ENCODE results near the gene TBC1D7. TPM values are rescaled to one million over a fixed set of nuclear protein-coding genes. Genes with fewer than 3 reads are reported as not detected.

Gene TBC1D7
- total RNA-seq, 1 donor from 2014 or later, result 36.0 TPM

- ATAC-seq (ENCODE audit: poor library complexity) (no peak), DNase-seq (no peak)
- intact Hi-C loops (cut with DNase I), result no loop called here
Measured at GRCh38 chr6:13283331-13283730, 45.0 kb downstream of the TBC1D7 start.

GRCh38 chr6:13282393-13283069 is 45.8 kb downstream of the TBC1D7 start:
- ATAC-seq (ENCODE audit: poor library complexity) (no peak), DNase-seq (no peak)
- intact Hi-C loops (cut with DNase I), result no loop called here

- ATAC-seq (ENCODE audit: poor library complexity) (no peak), DNase-seq (no peak)
- intact Hi-C loops (cut with DNase I), result no loop called here
Measured at GRCh38 chr6:13281686-13282085, 46.7 kb downstream of the TBC1D7 start.

GRCh38 chr6:13280254-13280653 is 48.1 kb downstream of the TBC1D7 start:
- ATAC-seq (ENCODE audit: poor library complexity) (no peak), DNase-seq (no peak)
- intact Hi-C loops (cut with DNase I), result no loop called here

GRCh38 chr6:13278991-13279390 is 49.3 kb downstream of the TBC1D7 start:
- ATAC-seq (ENCODE audit: poor library complexity) (peak; percentile 23), DNase-seq (no peak)
- intact Hi-C loops (cut with DNase I), result no loop called here

- intact Hi-C loops (cut with DNase I), result no loop called here
- ATAC-seq (ENCODE audit: poor library complexity), result peak; percentile 49
- DNase-seq, result no peak
Measured at GRCh38 chr6:13278164-13278563, 50.2 kb downstream of the TBC1D7 start.

GRCh38 chr6:13277231-13277630 is 51.1 kb downstream of the TBC1D7 start:
- intact Hi-C loops (cut with DNase I), result no loop called here
- ATAC-seq (ENCODE audit: poor library complexity) (no peak), DNase-seq (no peak)

GRCh38 chr6:13275435-13275989 is 52.8 kb downstream of the TBC1D7 start:
- no peak for ATAC-seq (ENCODE audit: poor library complexity)
- intact Hi-C loops (cut with DNase I), result no loop called here
- DNase-seq, result no peak

GRCh38 chr6:13274707-13275434 is 53.5 kb downstream of the TBC1D7 start:
- no peak for DNase-seq
- ATAC-seq (ENCODE audit: poor library complexity), result no peak
- intact Hi-C loops (cut with DNase I), result no loop called here

- intact Hi-C loops (cut with DNase I), result no loop called here
- ATAC-seq (ENCODE audit: poor library complexity) (no peak), DNase-seq (peak; percentile 54)
Measured at GRCh38 chr6:13273931-13274706, 54.2 kb downstream of the TBC1D7 start.

GRCh38 chr6:13273202-13273930 is 55.0 kb downstream of the TBC1D7 start:
- no peak for DNase-seq
- intact Hi-C loops (cut with DNase I), result no loop called here
- ATAC-seq (ENCODE audit: poor library complexity), result no peak

- DNase-seq (peak; percentile 76), ATAC-seq (ENCODE audit: poor library complexity) (peak; percentile 32)
- intact Hi-C loops (cut with DNase I), result no loop called here
Measured at GRCh38 chr6:13272131-13273046, 55.9 kb downstream of the TBC1D7 start.

- intact Hi-C loops (cut with DNase I), result no loop called here
- DNase-seq (no peak), ATAC-seq (ENCODE audit: poor library complexity) (peak; percentile 62)
Measured at GRCh38 chr6:13268913-13269518, 59.3 kb downstream of the TBC1D7 start.

- ATAC-seq (ENCODE audit: poor library complexity), result no peak
- DNase-seq, result no peak
- intact Hi-C loops (cut with DNase I), result no loop called here
Measured at GRCh38 chr6:13267142-13267651, 61.1 kb downstream of the TBC1D7 start.

- no peak for DNase-seq
- ATAC-seq (ENCODE audit: poor library complexity), result no peak
- intact Hi-C loops (cut with DNase I), result no loop called here
Measured at GRCh38 chr6:13263669-13264068, 64.7 kb downstream of the TBC1D7 start.

GRCh38 chr6:13262302-13263230 is 65.8 kb downstream of the TBC1D7 start:
- intact Hi-C loops (cut with DNase I), result no loop called here
- DNase-seq (no peak), ATAC-seq (ENCODE audit: poor library complexity) (no peak)

All from Right ventricle myocardium superior (tissue), 1 donor.